Activated B cell treated with CpG ODN at 0.5 μM for 24 hours (primary cell): ENCODE data around the gene KIF5A. TPM values are rescaled to one million over a fixed set of nuclear protein-coding genes. Genes with fewer than 3 reads are reported as not detected.

Experiments
- ATAC-seq: fragments of 200-7000 bp; cut with Tn5 transposase; one replicate; pipeline ENCODE4 v1.10.0; 2021; ENCODE audit warnings: low read depth, mild to moderate bottlenecking, moderate library complexity
- CTCF ChIA-PET: fragments of 350-600 bp; sonication (Branson Sonifier 250); formaldehyde crosslinking; loops from one replicate; lab custom pipeline; 2021; ENCODE audit warnings: antibody characterized with exemption; lab: Charles Lee
- POLR2A ChIA-PET: fragments of 350-600 bp; sonication (Branson Sonifier 250); formaldehyde crosslinking; loops from one replicate; lab custom pipeline; 2021; ENCODE audit warnings: antibody characterized with exemption; lab: Charles Lee
- DNase-seq: peaks from one replicate; pipeline ENCODE4 v3.0.0; 2022
- H3K27ac Mint-ChIP-seq: one replicate; pipeline ENCODE4 v1.8.0; 2020; ENCODE audit warnings: mixed read lengths
- H3K27me3 Mint-ChIP-seq: one replicate; pipeline ENCODE4 v1.8.0; 2021; ENCODE audit warnings: mixed read lengths
- H3K36me3 Mint-ChIP-seq: one replicate; pipeline ENCODE4 v1.8.0; 2021; ENCODE audit warnings: low read depth, mixed read lengths
- H3K4me1 Mint-ChIP-seq: one replicate; pipeline ENCODE4 v1.8.0; 2021; ENCODE audit warnings: mixed read lengths
- H3K4me3 Mint-ChIP-seq: one replicate; pipeline ENCODE4 v1.8.0; 2020; ENCODE audit warnings: mild to moderate bottlenecking, mixed read lengths
- H3K9me3 Mint-ChIP-seq: one replicate; pipeline ENCODE4 v1.8.0; 2020; ENCODE audit warnings: mixed read lengths
- CTCF ChIP-seq: fragments of 200-600 bp; IDR thresholded peaks from one replicate; pipeline ENCODE4 v1.8.0; 2022; ENCODE audit warnings: antibody characterized with exemption, mild to moderate bottlenecking
- intact Hi-C: fragments of 100-400 bp; cut with micrococcal nuclease; formaldehyde crosslinking; loops from one replicate; pipeline ENCODE4 v1.15.1; 2024
- total RNA-seq: library from RNA; stranded (reverse); gene quantifications from 2 replicates; pipeline ENCODE4 v1.2.3, GENCODE V29; 2022

The KIF5A gene
- total RNA-seq, 1 donor from 2014 or later: 0.13 TPM

- DNase-seq (no peak), ATAC-seq (no peak)
- no peaks in the 10 kb centered on the region for H3K4me1 Mint-ChIP-seq
- no peak for TF ChIP-seq CTCF
- intact Hi-C loops: no loop called here
- peaks cover 85% of the 10 kb centered on the region for H3K36me3 Mint-ChIP-seq
- H3K4me3 Mint-ChIP-seq: no peak overlapping the region
- no peaks in the 10 kb centered on the region for H3K27me3 Mint-ChIP-seq
- no peaks in the 10 kb centered on the region for H3K9me3 Mint-ChIP-seq
- H3K27ac Mint-ChIP-seq: no peak overlapping the region
- CTCF ChIA-PET: no interaction called here
- POLR2A ChIA-PET: interaction anchor here (1.6 kb wide), 1 partner anchor 8 kb away, joined by 5 read pairs; no protein-coding TSS in a partner anchor
Measured at GRCh38 chr12:57531836-57532235, 18.0 kb upstream of the KIF5A start.

GRCh38 chr12:57533108-57533507 lies 16.7 kb upstream of the KIF5A start:
- no peak for TF ChIP-seq CTCF
- intact Hi-C loops: no loop called here
- DNase-seq (no peak), ATAC-seq (no peak)
- H3K27ac Mint-ChIP-seq: no peak overlapping the region
- H3K9me3 Mint-ChIP-seq: no peaks in the 10 kb centered on the region
- no peaks in the 10 kb centered on the region for H3K27me3 Mint-ChIP-seq
- H3K4me1 Mint-ChIP-seq: no peaks in the 10 kb centered on the region
- H3K4me3 Mint-ChIP-seq: no peak overlapping the region
- POLR2A ChIA-PET: interaction anchor here (1.6 kb wide), 1 partner anchor 10 kb away, joined by 5 read pairs; no protein-coding TSS in a partner anchor
- CTCF ChIA-PET: no interaction called here
- peaks cover 86% of the 10 kb centered on the region for H3K36me3 Mint-ChIP-seq

- ChIA-PET CTCF (interaction anchor here (0.6 kb wide), 1 partner anchor 38 kb away, joined by 5 read pairs; no protein-coding TSS in a partner anchor), POLR2A (interaction anchor here (0.6 to 1.0 kb wide), 3 partner anchors 12 to 13 kb away, joined by 3 to 4 read pairs (median 3); partner anchors contain the start of gene DCTN2)
- intact Hi-C loops: no loop called here
- Mint-ChIP-seq H3K4me1 (no peaks in the 10 kb centered on the region), H3K9me3 (no peaks in the 10 kb centered on the region), H3K27ac (no peak overlapping the region), H3K4me3 (no peak overlapping the region), H3K27me3 (no peaks in the 10 kb centered on the region), H3K36me3 (peaks cover 88% of the 10 kb centered on the region)
- ATAC-seq: no peak
- no peak for TF ChIP-seq CTCF
- DNase-seq: no peak
Measured at GRCh38 chr12:57534250-57534649, 15.6 kb upstream of the KIF5A start.

GRCh38 chr12:57534991-57535543 lies 14.8 kb upstream of the KIF5A start:
- no peak overlapping the region for H3K27ac Mint-ChIP-seq

More at GRCh38 chr12:57534991-57535543, 14.8 kb upstream of the KIF5A start:
- H3K36me3 Mint-ChIP-seq: peaks cover 87% of the 10 kb centered on the region
- ChIA-PET CTCF (interaction anchor here (0.6 kb wide), 1 partner anchor 39 kb away, joined by 5 read pairs; no protein-coding TSS in a partner anchor), POLR2A (interaction anchor here (0.6 to 1.0 kb wide), 2 partner anchors 11 to 14 kb away, joined by 3 to 4 read pairs; no protein-coding TSS in a partner anchor)
- ATAC-seq (no peak), DNase-seq (no peak)
- intact Hi-C loops: no loop called here
- H3K27me3 Mint-ChIP-seq: no peaks in the 10 kb centered on the region
- no peaks in the 10 kb centered on the region for H3K4me1 Mint-ChIP-seq
- H3K4me3 Mint-ChIP-seq: no peak overlapping the region
- no peak for TF ChIP-seq CTCF
- H3K9me3 Mint-ChIP-seq: no peaks in the 10 kb centered on the region
